Measurements from ENCODE around the gene CPOX. TPM values are rescaled to one million over a fixed set of nuclear protein-coding genes. Genes with fewer than 3 reads are reported as not detected.

The CPOX gene
- total RNA-seq, 1 experiment from 2014 or later = 39.4 TPM

GRCh38 chr3:98583766-98584165 is 9.6 kb downstream of the CPOX start:
- Histone ChIP-seq H3K27me3 (ENCODE audit: control insufficient read depth, insufficient read depth, low read length) (no peaks in the 10 kb centered on the region), H3K36me3 (replicated peaks; ENCODE audit: control insufficient read depth, insufficient read depth, low read length) (peaks cover 15% of the 10 kb centered on the region), H3K4me3 (ENCODE audit: insufficient read depth, low read depth, low read length) (no peak overlapping the region)
- DNase-seq = no peak

- no peak for DNase-seq
- Histone ChIP-seq H3K27me3 (ENCODE audit: control insufficient read depth, insufficient read depth, low read length) (no peaks in the 10 kb centered on the region), H3K4me3 (ENCODE audit: insufficient read depth, low read depth, low read length) (no peak overlapping the region), H3K36me3 (replicated peaks; ENCODE audit: control insufficient read depth, insufficient read depth, low read length) (peaks cover 16% of the 10 kb centered on the region)
Measured at GRCh38 chr3:98582042-98582441, 11.4 kb downstream of the CPOX start.

DNA sequence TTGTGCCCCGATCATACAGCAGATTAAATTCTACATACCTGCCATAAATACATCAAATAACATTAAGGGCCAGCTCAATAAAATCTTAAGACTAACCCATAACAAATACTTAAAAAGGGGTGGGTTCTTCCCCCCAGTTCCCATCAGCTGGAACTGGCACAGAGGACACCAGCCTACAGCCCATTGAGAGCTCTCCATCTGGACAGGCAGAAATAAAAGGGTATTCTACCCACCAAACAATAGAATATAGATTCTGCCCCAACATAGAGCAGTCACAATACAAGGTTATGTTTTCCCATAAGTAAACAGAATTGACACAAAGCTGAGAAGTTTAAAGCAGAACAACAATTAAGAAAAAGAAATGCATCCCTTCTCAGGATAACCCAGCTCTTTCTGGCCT is 11.9 kb downstream of the CPOX start:
- Histone ChIP-seq H3K4me3 (ENCODE audit: insufficient read depth, low read depth, low read length) (no peak overlapping the region), H3K36me3 (replicated peaks; ENCODE audit: control insufficient read depth, insufficient read depth, low read length) (peaks cover 17% of the 10 kb centered on the region), H3K27me3 (ENCODE audit: control insufficient read depth, insufficient read depth, low read length) (no peaks in the 10 kb centered on the region)
- DNase-seq = no peak

GRCh38 chr3:98580401-98581386 is 12.7 kb downstream of the CPOX start:
- H3K4me3 ChIP-seq (ENCODE audit: insufficient read depth, low read depth, low read length) = no peak overlapping the region
- DNase-seq = no peak
- H3K36me3 ChIP-seq (replicated peaks; ENCODE audit: control insufficient read depth, insufficient read depth, low read length) = peaks cover 17% of the 10 kb centered on the region
- no peaks in the 10 kb centered on the region for H3K27me3 ChIP-seq (ENCODE audit: control insufficient read depth, insufficient read depth, low read length)

DNA sequence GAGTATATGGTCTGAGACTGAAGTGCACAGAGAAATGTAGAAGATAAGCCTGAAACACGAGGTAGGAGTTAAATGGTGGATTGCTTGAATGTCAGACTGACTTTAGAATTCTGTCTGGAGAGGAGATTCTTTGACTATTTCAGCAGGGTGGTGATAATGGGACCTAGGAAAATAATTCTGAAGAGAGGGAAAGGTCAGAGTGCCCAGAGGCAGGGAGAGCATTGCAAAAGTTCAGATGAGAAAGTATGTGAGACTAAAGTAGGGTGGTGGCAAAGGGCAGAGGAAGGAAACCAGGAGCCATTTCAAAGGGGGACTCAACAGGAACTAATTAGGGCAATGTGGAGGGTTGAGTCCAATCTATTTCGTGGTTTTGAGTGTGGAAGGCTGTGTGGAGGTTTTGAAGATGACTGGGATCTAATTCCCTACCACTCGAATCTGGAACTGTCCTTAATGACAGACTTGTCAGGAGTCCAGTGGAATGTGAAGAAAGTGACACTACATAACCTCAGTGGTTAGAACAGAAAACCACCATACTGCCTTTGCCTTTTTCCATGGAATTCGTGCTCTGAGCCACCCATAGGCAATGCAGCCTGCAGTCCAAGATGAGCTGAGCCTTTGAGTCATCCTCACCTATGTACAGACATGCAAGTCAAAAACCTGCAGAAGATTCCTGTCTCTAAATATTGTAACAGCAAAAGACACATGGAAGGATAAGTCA is 16.1 kb downstream of the CPOX start:
- H3K36me3 ChIP-seq (replicated peaks; ENCODE audit: control insufficient read depth, insufficient read depth, low read length) = peaks cover 10% of the 10 kb centered on the region
- no peak for DNase-seq

GRCh38 chr3:98574132-98574531 is 19.3 kb downstream of the CPOX start:
- no peak for DNase-seq
- Histone ChIP-seq H3K36me3 (replicated peaks; ENCODE audit: control insufficient read depth, insufficient read depth, low read length) (peaks cover 6% of the 10 kb centered on the region), H3K4me3 (ENCODE audit: insufficient read depth, low read depth, low read length) (no peak overlapping the region), H3K27me3 (ENCODE audit: control insufficient read depth, insufficient read depth, low read length) (no peaks in the 10 kb centered on the region)

More for the DNA sequence above, 16.1 kb downstream of the CPOX start:
- Histone ChIP-seq H3K4me3 (ENCODE audit: insufficient read depth, low read depth, low read length) (no peak overlapping the region), H3K27me3 (ENCODE audit: control insufficient read depth, insufficient read depth, low read length) (no peaks in the 10 kb centered on the region)

DNA sequence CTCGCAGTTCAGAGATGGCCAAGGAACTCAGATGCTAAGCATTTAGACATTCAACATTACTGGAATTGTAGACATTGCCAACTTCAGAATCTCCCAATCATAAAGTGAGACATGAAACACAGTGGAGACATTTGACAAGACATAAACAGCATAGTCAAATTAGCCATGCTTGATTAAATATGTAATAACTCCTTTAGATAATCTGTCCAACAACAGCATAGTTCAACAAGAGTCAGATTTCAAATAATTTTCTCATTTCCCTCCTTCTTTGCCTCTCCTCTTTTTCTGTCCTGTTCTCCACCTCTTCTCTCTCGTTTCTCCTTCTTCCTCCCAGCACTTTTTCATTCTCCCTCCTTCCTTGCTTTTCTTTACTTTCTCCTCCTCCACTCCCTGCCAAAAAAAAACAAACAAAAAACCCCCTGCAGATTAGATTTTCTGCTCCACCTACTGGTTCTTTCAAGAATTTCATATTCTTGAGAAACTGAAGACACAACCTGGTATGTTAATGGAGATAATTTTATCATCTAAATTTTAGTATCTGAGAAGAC is 20.2 kb downstream of the CPOX start:
- no peak overlapping the region for H3K4me3 ChIP-seq (ENCODE audit: insufficient read depth, low read depth, low read length)
- H3K27me3 ChIP-seq (ENCODE audit: control insufficient read depth, insufficient read depth, low read length) = no peaks in the 10 kb centered on the region
- H3K36me3 ChIP-seq (replicated peaks; ENCODE audit: control insufficient read depth, insufficient read depth, low read length) = peaks cover 4% of the 10 kb centered on the region
- DNase-seq = peak; percentile 47

DNA sequence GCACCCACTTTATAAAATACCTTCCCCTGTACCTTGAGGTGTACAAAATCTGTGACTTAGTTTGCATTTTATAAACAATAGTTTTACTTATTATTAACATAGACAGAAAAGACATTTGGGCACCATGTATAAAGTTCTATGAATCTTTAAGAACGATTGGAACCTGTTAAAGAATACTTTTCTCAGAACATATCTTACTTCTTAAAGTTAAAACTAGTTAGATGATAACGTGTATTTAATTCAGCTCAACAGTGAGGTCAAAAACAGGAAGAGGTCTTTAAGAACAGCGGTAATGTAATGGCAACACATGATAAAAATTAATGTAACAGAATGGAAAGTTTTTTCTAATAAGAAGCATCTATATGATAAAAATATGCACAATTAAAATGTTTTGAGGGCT is 25.0 kb downstream of the CPOX start:
- no peaks in the 10 kb centered on the region for H3K36me3 ChIP-seq (replicated peaks; ENCODE audit: control insufficient read depth, insufficient read depth, low read length)
- DNase-seq = no peak
- no peak overlapping the region for H3K4me3 ChIP-seq (ENCODE audit: insufficient read depth, low read depth, low read length)
- H3K27me3 ChIP-seq (ENCODE audit: control insufficient read depth, insufficient read depth, low read length) = no peaks in the 10 kb centered on the region

DNA sequence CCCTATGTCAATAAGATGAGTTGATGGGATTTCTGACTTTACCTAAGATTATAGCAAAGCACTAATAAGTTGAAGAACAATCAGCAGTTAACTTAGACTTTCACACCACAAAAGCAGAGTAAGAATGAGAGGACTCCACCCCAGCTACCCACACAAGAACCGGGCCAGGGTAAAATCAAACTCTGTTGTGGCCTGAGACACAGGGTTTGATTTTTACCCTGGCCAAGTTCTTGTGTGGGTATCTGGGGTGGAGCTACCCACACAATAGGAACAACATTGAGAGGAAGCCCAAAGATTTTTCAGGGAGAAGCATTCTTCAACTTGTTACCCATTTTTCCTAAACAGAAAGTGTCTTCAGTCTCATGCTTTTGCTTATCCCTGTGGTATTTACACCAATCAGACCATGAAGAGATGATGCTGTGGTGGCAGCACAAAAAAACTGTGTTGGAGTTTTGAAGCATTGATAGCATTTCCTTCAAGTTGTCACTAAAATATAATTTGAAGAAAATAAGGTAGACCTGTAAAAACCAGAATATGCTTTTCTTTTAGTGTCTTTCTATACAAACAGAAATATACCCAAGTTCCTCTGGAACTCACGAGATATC is 25.6 kb downstream of the CPOX start:
- no peak overlapping the region for H3K4me3 ChIP-seq (ENCODE audit: insufficient read depth, low read depth, low read length)
- no peaks in the 10 kb centered on the region for H3K36me3 ChIP-seq (replicated peaks; ENCODE audit: control insufficient read depth, insufficient read depth, low read length)
- DNase-seq = no peak
- no peaks in the 10 kb centered on the region for H3K27me3 ChIP-seq (ENCODE audit: control insufficient read depth, insufficient read depth, low read length)

GRCh38 chr3:98565843-98566242 is 27.6 kb downstream of the CPOX start:
- no peak for DNase-seq
- Histone ChIP-seq H3K27me3 (ENCODE audit: control insufficient read depth, insufficient read depth, low read length) (no peaks in the 10 kb centered on the region), H3K36me3 (replicated peaks; ENCODE audit: control insufficient read depth, insufficient read depth, low read length) (no peaks in the 10 kb centered on the region), H3K4me3 (ENCODE audit: insufficient read depth, low read depth, low read length) (no peak overlapping the region)

DNA sequence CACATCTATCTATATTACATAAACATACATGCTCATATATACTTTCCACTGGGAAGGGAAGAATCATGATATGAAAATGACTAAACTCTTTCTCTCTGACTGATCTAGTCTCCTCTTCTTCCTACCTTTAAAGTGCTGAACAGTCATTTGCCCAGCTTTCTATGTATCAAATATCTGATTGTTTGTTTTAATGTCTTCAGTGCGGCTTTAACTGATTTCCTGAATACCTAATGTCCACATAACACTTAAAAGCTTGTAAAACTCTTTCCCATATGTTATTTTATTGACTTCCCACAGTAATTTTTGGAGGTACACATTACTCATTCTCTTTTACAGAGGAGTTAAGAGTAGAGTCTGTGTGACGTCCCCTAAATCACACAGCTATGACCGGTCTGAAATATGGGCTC is 28.2 kb downstream of the CPOX start:
- DNase-seq = no peak
- no peaks in the 10 kb centered on the region for H3K27me3 ChIP-seq (ENCODE audit: control insufficient read depth, insufficient read depth, low read length)
- no peaks in the 10 kb centered on the region for H3K36me3 ChIP-seq (replicated peaks; ENCODE audit: control insufficient read depth, insufficient read depth, low read length)
- H3K4me3 ChIP-seq (ENCODE audit: insufficient read depth, low read depth, low read length) = no peak overlapping the region

DNA sequence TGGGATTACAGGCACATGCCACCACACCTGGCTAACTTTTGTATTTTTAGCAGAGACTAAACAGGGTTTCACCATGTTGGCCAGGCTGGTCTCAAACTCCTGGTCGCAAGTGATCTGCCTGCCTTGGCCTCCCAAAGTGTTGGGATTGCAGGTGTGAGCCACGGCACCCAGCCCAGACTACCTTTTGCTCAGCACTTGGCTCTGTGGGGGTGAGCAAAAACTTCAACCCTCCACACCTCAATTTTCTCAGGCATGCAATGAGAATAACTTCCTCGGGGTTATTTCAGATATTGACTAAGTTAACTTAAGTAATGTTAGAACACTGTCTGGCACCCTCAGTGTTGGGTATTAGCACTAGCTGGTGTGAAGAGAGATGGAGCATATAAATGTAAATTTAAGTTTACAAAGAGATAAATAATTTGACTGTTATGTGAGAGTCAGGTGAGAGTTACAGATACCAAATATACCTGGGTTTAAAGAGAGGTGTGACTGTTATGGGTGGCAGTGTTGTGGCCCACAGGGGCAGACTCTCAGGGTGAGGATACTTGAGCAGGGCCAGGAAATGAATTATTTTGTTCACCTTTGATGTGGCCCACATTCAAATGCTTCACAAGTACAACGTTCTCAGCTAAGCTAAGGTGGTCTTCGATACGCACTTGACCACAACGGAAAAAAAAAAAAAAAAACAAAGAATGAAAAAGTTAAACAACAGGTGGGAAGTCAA is 29.0 kb downstream of the CPOX start:
- no peak overlapping the region for H3K4me3 ChIP-seq (ENCODE audit: insufficient read depth, low read depth, low read length)
- H3K27me3 ChIP-seq (ENCODE audit: control insufficient read depth, insufficient read depth, low read length) = no peaks in the 10 kb centered on the region
- DNase-seq = no peak
- no peaks in the 10 kb centered on the region for H3K36me3 ChIP-seq (replicated peaks; ENCODE audit: control insufficient read depth, insufficient read depth, low read length)

GRCh38 chr3:98563661-98564281 is 29.6 kb downstream of the CPOX start:
- Histone ChIP-seq H3K36me3 (replicated peaks; ENCODE audit: control insufficient read depth, insufficient read depth, low read length) (no peaks in the 10 kb centered on the region), H3K27me3 (ENCODE audit: control insufficient read depth, insufficient read depth, low read length) (no peaks in the 10 kb centered on the region), H3K4me3 (ENCODE audit: insufficient read depth, low read depth, low read length) (no peak overlapping the region)
- DNase-seq = no peak
